ENCODE measurements around the gene PDXDC1.
"Not testable (repeated sequence)": the region's sequence is repeated elsewhere in the genome, so short reads cannot be mapped to it uniquely, and the experiment has no call there.

DNA sequence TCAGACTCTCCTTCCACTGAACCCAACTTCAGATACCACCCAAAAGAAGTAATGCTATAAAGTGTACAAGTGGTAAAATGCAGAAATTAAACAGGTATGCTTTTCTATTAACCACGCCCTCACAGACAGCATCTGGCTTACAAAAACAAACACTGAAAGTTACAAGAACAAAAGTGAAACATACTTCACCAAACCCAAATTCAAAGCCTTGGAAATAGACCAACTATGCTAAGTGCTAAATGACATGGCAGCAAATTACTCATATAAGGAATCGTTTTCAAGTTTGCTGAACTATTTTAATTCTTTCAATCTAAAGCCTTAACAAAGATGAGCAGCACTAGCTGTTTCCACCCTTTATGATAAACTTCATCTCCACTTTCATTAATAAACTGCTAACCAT lies 101.3 kb downstream of the PDXDC1 start:
- TF ChIP-seq, protein P1, sequence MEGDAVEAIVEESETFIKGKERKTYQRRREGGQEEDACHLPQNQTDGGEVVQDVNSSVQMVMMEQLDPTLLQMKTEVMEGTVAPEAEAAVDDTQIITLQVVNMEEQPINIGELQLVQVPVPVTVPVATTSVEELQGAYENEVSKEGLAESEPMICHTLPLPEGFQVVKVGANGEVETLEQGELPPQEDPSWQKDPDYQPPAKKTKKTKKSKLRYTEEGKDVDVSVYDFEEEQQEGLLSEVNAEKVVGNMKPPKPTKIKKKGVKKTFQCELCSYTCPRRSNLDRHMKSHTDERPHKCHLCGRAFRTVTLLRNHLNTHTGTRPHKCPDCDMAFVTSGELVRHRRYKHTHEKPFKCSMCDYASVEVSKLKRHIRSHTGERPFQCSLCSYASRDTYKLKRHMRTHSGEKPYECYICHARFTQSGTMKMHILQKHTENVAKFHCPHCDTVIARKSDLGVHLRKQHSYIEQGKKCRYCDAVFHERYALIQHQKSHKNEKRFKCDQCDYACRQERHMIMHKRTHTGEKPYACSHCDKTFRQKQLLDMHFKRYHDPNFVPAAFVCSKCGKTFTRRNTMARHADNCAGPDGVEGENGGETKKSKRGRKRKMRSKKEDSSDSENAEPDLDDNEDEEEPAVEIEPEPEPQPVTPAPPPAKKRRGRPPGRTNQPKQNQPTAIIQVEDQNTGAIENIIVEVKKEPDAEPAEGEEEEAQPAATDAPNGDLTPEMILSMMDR (IDR thresholded peaks at IDR 0.05) = not testable (repeated sequence)
- TF ChIP-seq EZH2phosphoT487, EZH2 (IDR thresholded peaks at IDR 0.05): not testable (repeated sequence)

Data from neural progenitor cell (in vitro differentiated cells).